IPS-NIHi7 (cell line): ENCODE results near the gene MAP6.
A peak's percentile ranks its signal among the peaks of the same experiment; 100 is the strongest.

Experiments
- DNase-seq: peaks from one replicate; pipeline ENCODE4 v3.0.0; 2012; ENCODE audit warnings: mixed read lengths; ENCODE audit errors: extremely low spot score

MAP6 gene

DNA sequence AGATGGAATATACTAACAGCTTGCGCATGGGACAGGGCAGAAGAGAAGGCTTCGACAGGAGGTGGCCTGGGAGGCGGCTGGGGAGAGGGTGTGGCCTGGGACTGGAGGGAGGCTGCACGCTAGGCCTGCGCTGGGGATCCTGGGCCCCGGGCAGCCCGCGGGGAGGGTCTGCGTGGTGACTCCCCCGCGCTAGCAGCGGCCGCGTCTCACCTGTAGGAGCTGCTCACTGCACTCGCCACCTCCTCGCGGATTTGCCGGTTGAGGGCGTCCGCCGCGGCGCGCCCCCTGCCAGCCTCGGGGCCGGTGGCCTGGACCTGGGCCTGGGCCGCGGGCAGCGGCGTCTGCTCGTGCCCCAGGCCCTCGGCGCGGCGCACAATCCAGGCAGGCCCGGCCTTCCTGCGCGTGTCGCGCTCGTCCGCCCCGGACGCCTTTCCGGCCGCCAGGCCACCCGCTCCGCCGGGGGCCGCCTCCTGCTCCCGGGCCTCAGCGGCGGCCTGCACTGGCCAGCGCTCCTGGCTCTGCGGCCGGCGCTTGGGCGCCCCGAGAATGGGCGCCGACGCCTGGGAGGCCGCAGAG, 1.5 kb downstream of the MAP6 start:
- peak; percentile 62 for DNase-seq

DNA sequence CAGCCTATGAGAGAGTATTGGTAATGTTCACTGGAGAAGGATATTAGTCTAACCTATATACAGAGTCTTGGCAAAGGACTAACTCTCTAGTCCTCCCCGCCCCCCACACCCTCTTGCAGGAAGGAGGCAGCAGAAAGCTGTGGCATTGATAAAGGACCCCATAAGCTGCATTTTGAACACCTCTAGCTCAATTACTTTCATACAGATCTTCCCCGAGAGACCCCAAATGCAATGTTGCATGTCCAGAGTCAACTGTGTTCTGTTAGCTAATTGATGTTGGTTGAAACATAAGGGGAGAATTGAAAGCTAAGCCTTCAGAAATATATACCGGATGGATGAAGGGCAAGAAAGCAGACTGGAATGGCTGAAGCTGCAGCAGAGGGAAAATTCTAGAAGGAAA, 2.8 kb downstream of the MAP6 start:
- no peak for DNase-seq

DNA sequence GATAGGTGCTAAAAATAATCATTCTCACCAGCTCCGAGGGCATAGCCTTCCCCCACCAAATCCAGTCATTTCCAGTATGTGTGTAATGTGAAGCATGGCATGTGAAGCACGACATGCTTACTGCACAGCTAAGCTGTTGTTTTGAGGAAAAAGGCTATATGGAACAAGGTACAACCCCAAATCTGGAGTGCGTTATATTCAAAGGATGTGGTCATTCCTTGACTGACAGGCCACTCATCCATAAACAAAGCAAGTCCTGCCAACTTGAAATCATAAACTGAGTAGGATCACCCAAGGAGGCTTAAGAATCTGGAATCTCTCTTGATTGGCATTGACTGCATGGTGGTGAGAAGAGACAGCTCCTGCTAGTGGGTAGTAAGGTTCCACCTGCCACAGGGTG, 3.7 kb downstream of the MAP6 start:
- no peak for DNase-seq

DNA sequence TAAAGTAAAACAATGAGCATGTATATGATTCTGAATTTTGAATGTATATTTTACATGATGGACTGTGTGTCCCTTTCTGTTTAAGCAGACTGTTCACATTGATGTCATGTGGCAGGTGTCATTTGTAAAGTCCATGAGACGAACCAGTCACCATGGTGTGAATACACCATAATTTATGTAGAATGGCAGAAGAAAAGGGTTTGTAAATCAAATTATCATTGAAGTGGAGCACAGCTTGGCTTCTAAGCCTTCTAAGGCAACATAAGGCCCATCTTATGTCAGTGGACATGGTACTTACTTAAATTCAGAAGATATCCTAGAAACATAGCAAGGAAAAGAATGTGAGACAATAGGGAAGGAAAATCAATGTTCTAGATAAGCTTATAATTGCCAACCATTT, 4.4 kb downstream of the MAP6 start:
- DNase-seq, result no peak

DNA sequence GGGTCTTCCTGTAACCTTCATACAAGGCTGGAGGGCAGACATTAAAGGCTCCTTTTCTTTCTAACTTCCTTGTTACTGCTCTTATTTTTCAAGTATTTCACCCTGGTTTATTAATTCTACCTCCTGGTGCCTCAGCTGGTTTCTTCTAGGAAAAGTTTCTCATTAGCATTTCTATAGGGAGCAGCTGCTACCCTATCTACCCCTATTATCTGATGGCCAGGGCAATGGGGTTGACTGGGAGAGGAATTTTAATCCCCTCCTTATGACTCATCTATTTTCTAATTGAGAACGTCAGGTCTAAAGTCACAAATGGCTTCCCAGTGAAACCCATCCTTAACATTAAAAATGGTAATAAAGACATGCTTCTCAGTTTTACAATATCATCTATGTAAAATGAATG, 5.0 kb downstream of the MAP6 start:
- peak; percentile 46 for DNase-seq

DNA sequence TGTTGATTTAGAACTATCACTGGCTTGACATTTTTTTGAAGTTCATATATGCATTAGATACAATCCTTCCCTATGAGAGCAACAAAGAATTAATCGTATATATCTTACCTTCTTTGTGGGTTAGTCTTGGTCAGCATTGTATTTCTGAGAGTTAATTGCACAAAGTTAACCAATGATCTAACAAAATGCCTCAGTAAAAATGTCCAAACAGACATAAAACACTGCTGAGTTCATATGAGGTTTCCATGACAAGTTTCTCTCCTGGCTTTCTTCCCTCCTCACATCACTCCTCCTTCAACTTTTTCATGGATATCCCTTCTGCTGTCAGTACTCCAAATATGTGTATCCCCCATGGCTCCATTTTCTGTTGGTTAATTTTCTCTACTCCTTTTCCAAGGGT, 9.0 kb downstream of the MAP6 start:
- no peak for DNase-seq

DNA sequence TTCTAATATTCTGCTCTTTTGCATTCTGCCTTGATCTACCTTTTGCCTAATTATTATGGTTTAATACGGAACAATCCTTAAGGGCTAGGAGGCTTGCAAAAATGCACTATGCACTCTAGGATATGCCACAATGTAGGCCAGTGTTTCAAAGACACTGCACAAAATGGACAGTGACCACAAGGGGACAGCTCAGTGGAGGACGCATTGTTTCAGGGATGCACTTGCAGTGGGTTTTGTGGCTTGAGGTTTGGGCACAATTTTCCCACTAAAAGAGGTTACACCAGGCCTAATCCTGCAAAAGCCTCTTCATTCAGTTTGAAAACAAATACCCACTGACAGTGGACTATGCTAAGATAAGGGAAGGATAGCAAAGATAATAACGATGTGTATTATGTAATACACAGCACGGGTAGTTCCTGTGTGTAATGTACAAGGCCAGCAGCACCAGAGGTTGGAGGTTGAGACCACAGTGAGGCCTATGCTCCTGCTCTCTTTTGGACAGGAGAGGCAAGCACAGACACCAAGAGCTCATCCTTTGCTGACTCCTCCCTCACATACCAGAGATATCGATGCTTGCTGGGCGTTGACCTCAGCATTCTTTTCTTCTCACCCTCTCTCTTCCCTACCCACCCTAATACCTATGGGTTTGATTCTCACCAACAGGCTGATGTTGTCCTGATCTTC, 12.7 kb downstream of the MAP6 start:
- DNase-seq, result peak; percentile 51

DNA sequence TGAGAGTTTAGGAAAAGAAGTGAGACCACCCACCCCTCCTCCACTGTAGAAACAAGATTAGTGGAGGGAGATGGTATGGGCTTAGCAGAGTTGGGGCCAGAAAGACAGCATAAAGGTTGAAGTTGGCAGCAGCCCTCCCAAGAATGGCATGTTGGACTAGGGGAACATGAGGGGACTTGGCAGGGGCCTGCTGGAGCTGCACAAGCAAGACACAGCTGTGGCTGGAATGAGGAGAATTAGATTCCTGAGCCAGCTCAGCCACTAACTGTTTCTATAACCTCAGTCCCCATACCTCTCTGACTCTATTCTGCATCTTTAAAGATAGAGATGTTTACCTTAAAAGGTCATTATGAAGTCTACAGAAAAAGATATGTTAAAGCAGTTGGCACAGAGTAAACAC, 13.2 kb downstream of the MAP6 start:
- no peak for DNase-seq

DNA sequence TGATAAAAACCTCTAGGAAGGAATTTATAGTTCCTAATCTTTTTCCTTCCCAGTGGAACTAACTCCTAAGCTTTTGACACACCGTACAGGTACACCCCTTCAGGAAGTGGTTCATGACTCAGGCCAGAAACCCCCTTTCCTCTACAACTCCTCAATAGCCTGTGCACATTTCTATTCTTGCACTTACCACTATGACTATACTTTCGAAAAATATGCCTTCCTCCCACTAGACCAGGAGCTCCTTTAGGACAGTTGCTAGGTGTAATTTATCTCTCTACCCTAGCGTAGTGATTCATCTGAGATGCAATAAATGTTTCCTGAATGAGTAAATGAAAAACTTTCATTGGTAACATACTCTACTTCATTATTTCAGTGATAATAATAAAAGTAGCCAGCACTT, 14.5 kb downstream of the MAP6 start:
- DNase-seq, result no peak

DNA sequence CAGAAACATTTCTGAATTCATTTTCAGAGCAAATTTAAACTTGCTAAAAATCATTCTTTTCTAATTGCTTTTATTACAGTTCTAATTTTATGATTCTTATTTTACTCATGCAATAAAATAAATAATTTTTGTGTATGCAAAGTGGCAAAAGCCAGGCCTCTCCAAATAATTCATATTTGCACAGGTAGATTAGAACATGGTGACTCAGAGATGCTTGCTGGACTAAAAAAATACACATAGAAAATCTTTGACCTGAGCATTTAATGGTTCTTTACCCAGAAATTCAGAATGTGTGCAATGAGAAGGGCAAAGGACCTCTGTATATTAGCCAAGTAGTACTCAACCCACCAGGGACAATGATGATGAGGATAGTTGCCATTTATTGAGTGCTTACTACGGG, 15.3 kb downstream of the MAP6 start:
- DNase-seq, result no peak

DNA sequence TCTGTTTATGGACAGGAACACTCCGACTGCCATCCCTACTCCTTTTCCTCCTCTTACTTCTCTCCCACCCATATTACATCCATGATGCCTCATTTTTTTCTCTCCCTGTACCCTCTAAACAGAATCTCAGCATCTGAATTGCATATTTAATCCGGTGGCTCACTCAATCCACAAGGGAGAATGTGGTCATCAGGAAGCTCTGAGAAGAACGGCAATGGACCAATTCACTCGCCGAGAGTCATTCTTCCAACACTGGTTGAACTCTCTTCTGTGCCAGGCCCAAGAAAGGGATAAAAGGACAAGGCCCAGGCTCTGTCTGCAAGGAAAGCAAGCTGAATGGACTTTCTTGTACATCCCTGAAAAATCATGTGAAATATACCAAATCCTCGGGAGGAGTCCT, 15.9 kb downstream of the MAP6 start:
- DNase-seq, result no peak

DNA sequence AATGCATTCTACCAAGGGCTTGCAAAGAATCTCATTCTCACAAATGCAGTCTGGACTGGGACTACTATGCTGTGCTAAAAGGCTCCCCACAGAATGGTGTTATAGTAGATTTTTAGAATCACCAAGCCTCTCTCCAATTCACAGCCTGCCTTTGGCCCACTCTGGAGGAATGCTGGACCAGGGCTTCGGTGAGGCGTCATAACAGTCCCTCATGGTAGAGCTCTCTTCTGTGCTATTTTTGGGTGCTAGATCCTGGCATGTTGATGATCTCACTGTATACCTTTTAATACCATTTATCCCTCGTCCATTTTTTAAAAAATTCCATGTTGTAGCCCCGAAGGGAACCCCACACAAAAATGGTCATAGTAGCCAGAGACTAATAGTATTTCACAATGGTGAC, 17.6 kb downstream of the MAP6 start:
- no peak for DNase-seq

DNA sequence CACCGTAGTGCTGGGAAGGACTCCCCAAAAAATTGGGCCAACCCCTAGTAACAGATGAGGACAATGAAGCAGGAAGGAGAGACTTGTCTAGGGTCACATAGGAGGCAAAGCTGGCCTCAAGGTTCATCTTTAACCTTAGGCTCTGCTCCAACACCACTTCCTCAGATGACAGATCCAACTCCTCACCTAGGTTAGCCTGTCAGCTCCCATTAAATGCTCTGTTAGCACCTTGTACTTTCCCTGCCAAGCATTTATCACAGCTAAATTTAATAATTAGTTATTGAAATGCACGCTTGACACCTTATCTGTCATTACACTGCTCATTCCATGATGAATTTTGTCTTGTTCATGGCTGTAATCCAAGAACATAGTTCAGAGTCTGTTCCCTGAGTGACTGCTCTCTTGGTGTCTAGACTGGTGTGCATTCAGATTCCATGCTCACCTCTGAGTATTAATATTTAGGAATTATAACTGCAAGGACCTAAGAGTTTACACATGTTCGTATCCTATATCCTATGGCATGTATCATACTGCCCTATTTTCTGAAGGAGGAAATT, 18.6 kb downstream of the MAP6 start:
- DNase-seq, result no peak

DNA sequence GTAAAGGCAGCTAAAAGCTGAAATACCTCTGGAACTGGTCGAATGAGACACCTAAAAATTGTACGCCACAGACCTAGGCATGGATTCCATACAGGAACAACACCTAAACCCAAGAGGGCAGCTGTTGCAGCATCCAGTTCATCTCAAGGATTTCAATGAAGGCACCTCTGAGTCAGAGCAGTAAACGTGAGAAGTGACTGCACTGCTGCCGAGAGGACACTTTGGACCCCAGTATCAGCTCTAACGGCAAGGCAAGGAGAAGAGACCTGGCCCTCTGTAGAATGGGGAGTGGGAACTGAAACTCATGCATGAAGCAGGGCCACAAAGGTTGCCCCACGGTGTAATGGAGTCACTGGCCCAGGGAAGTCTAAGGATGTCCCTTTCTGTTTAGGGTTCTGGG, 23.9 kb downstream of the MAP6 start:
- no peak for DNase-seq

DNA sequence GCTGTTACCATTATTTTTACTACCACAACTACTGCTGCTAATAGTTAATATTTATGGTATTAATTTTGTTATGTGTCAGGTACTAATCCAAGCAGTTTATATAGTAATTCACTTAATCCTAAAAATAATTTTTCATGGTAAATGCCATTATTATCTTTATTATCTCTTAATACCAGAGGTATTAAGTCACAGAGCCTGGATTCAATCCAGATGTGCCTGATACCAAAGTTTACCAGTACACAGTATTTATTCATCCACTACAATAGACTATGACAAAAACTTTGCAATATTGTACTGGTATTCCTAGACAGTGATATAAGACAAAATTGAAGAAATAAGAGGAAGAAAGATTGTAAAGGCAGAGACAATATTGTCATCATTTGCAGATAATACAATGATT, 24.5 kb downstream of the MAP6 start:
- DNase-seq, result no peak

DNA sequence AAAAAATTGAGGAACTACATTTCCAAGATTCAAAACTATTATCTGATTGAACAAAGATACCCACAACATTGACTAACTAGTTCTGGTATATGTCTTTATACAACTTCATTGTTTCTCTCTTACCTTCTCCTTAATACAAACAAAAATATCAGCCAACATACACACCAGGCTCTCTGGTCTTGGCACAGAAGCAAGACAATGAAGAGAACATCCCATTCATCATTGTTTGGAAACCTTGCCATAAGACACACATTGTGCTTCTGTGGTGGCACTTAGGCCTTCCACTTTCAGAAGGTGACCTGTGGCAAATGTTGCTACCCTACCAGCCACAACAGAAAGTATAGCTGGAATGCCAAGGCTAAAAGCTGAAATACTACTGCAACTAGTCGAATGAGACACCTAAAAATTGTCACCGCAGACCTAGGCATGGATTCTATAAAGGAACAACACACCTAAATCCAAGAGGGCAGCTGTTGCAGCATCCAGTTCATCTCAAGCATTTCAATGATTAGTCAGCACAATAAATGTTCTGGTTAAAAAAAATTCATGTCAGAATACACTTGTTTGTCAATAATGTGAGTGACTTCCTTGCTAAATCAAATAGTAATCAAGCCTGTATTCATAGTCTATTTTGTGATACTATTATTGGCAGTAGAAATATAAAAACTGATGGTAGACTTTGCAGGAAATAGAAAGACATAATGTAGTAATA, 26.3 kb downstream of the MAP6 start:
- no peak for DNase-seq

DNA sequence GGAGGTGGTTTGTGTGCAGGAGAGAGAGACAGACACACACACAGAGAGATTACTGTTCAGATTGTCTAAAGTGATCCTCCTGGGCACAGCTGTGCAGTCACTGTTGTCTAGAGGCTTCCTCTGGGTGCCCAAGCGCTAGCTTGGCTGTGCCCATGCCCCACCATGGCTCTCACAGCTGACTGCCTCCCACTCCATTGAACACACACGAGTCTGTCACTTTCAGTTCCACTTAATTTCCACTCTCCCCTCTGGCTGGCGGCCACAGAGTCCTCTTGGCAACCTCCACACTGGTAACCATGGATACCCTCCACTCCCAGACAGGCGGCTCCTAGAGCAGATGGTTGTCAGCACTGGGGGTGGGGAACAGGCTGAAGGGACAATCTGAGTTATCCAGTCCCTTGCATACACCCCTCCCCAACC, 29.1 kb downstream of the MAP6 start:
- no peak for DNase-seq

DNA sequence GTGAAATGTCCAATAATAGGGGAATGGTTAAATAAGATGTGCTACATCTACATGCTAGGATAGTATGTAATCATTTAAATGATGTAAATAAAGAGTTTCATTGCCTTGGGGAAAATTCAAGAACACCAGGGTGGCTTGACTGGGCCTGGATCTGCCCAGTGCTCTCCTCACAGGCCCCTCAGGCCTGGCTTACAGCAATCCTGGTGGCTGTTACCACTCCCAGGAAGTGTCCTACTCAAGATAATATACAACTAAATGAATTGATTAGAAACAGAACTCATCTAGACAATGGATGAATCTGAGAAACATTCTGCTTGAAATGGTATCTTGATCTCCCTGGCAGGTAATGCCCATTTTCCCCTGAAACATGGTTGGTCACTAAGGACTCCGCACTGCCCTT, 30.8 kb downstream of the MAP6 start:
- DNase-seq, result no peak

DNA sequence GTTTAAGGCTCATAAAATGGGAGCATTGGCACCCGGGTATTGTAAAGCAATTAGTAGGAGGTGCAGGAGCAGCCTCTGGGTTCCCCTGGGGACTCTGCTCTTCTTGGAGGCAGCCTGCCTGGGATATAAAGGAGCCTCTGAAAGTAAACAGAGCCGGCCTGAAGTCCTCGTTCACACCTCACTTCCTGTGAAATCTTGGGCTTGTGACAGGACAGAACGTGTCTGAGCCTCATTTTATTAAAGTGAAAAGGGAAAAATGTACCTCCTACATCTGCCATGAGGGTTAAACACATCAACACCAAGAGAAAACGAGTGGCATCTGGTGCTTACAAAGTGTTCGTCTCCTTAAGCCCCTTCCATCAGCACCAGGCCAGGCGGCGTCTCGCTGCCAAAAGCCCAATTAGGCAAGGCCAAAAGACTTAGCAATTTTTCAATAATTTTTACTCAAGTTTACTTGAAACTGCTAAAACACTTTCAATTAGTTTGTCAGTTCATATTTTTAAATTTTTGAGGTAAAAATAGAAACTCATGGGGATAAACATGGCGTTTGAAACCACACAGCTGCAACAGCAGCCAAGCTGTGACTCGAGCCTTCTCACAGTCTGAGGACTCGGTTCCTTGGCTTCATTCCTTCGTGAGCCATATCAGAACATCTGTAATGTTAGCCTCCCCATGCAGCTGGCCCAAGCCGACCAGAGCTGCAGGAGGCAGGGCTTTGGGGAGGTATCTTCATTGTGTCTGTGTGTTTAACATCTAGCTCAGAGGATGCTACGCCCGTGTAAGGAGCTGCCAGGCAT, 33.6 kb downstream of the MAP6 start:
- no peak for DNase-seq

DNA sequence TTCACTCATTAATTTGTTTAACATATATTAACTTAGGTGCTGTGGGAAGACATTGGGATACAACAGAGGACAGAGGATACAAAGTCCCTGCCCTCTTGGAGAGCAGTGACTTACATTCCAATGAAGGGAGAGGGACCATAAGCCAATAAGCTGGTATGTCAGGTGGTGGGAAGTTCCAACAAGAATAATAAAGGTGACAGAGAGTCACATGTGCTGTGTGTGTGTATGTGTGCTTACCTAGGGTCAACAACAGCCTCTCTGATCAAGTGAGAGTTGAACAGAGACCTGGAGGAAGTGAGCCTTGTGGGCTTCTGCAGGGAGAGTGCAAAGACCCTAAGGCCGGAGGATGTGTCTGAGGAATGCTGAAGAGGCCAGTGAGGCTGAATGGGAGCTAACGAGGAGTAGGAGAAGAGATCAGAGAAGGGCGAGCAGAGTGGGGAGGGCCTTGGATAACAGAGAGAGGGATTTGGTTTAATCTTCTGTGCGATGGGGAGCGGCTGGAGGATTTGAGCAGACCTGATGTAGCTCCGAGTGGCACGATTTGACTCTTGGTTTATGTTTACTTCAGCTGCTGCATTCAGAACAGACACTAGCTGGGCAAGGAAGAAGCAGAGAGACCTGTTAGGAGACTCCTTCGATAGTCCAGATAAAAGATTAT, 35.3 kb downstream of the MAP6 start:
- no peak for DNase-seq

DNA sequence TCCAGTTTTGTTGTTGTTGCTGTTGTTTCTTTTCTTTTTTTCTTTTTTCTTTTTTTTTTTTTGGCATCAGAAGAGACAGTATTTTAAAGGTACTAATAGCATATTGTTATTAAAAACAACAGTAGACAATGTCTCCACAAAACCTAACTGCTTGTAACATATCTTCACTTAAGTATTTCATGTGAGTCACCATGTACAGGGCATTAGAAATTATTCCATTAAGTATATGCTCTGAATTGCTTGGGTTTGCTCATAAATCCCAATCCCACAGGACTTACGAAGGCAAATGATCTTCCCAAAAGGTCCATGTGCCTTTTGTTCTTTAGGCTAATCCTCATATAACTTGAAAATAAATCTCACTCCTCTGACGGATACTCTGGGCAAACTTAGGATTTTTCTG, 35.9 kb downstream of the MAP6 start:
- DNase-seq, result no peak

DNA sequence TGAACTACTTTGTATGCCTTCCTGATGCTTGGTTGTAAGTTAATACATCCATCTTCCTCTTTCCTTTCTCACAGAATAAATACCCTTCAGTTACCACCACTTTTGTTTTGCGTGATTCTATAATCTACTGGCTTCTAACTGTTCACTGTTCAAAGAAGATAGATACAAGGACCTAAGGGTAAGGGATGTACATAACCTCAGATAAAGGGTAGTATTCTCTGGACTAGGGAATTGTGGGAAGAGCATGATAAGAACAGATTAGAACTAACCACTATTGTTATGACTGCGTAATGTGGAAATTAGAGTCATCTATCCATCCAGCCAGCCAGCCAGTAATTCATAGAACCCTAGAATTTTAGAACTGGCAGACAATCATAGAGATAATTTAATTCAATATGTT, 36.4 kb downstream of the MAP6 start:
- no peak for DNase-seq
